Kidney (tissue), 14 donors: ENCODE data around the gene KLHL2. TPM values are rescaled to one million over a fixed set of nuclear protein-coding genes. Genes with fewer than 3 reads are reported as not detected.
A peak's percentile ranks its signal among the peaks of the same experiment; 100 is the strongest.
"Not testable (repeated sequence)": the region's sequence is repeated elsewhere in the genome, so short reads cannot be mapped to it uniquely, and the experiment has no call there.

Experiments
- DNase-seq, 5 donors: peaks; one replicate each; pipeline ENCODE4 v3.0.0-alpha.2; 2013 to 2020
- FAIRE-seq: peaks from 2 replicates; lab custom pipeline; 2012; peaks lifted over from hg19 to GRCh38; lab: Jason Lieb, UNC
- H3K27ac ChIP-seq, 2 donors: one replicate each; pipeline ENCODE4 v1.7.0; 2013; ENCODE audit warnings: low read depth in 2 of 2, low read length in 2 of 2, inconsistent platforms in 1 of 2
- H3K27me3 ChIP-seq: one replicate; pipeline ENCODE4 v1.7.1; 2013; ENCODE audit warnings: low read length, inconsistent platforms; ENCODE audit not compliant: control insufficient read depth, insufficient read depth
- H3K36me3 ChIP-seq, 3 donors: one replicate each; pipeline versions ENCODE4 v1.7.0 to v1.7.1; 2013; ENCODE audit warnings: low read length in 3 of 3, control low read depth in 1 of 3, inconsistent platforms in 1 of 3; ENCODE audit not compliant: insufficient read depth in 3 of 3, control insufficient read depth in 2 of 3
- H3K4me1 ChIP-seq, 3 donors: one replicate each; pipeline versions ENCODE4 v1.7.0 to v1.7.1; 2013; ENCODE audit warnings: low read length in 3 of 3, inconsistent platforms in 1 of 3, low read depth in 1 of 3; ENCODE audit not compliant: control insufficient read depth in 2 of 3, insufficient read depth in 2 of 3
- H3K4me3 ChIP-seq, 3 donors: one replicate each; pipeline versions ENCODE4 v1.7.0 to v1.8.1; 2013; ENCODE audit warnings: low read length in 3 of 3, control low read depth in 1 of 3, inconsistent platforms in 1 of 3
- H3K9ac ChIP-seq, 3 donors: one replicate each; pipeline versions ENCODE4 v1.7.0 to v1.7.1; 2013; ENCODE audit warnings: low read length in 3 of 3, control low read depth in 1 of 3, inconsistent platforms in 1 of 3
- H3K9me3 ChIP-seq, 3 donors: one replicate each; pipeline versions ENCODE4 v1.7.0 to v1.7.1; 2013; ENCODE audit warnings: low read length in 3 of 3, control low read depth in 1 of 3, inconsistent platforms in 1 of 3; ENCODE audit not compliant: control insufficient read depth in 2 of 3, insufficient read depth in 1 of 3
- CTCF ChIP-seq: IDR thresholded peaks from 3 replicates; pipeline ENCODE4 v1.5.1; 2012; ENCODE audit warnings: mild to moderate bottlenecking, moderate library complexity, borderline replicate concordance; ENCODE audit not compliant: insufficient read depth; ENCODE audit errors: extremely low read depth
- intact Hi-C: fragments of 100-400 bp; cut with DNase I; formaldehyde crosslinking; loops from one replicate; pipeline ENCODE4 v1.11.1; 2022
- polyA plus RNA-seq: library from polyadenylated mRNA; stranded (reverse); fragments of 350-450 nt; fragmentation: Illumina TruSeq; extraction: RNeasy Lipid Tissue Mini Kit (QIAGEN cat#74804); gene quantifications from one replicate; pipeline ENCODE4 v1.2.3, GENCODE V29; 2014; ENCODE audit warnings: low read depth, low replicate concordance; ENCODE audit not compliant: insufficient read depth
- total RNA-seq: library from RNA; stranded (reverse); fragmentation: NEBNext Ultra II Directional; extraction: Animal tissue kit (Norgen Biotek cat#: 25700); gene quantifications from one replicate; pipeline ENCODE4 v1.2.1, GENCODE V29; 2021
- donor health status: control.
- donor health status: control.
- donor health status: control.
- donor health status: control.
- donor health status: control.
- donor health status: DM: yes; HTN: yes; CAD: no.
- donor health status: Normal renal cell carcinoma (clear cell type).

Gene KLHL2
- total and polyA plus RNA-seq, 2 donors from 2014 or later: 11.5 to 44.4 TPM

- Histone ChIP-seq H3K36me3 (peaks cover 6 to 14% (median 7%) of the 10 kb centered on the region in 3 donors), H3K27me3 (no peaks in the 10 kb centered on the region), H3K9ac (no peak overlapping the region), H3K4me1 (peaks cover 0 to 5% (median 0%) of the 10 kb centered on the region in 3 donors), H3K9me3 (no peaks in the 10 kb centered on the region), H3K27ac (no peak overlapping the region), H3K4me3 (no peak overlapping the region)
- intact Hi-C loops: no loop called here
- no peak for TF ChIP-seq CTCF
- no peak for FAIRE-seq
- no peak for DNase-seq
These were observed 129.4 kb downstream of the KLHL2 start for GRCh38 chr4:165336743-165337142.

GRCh38 chr4:165342340-165342739, 135.0 kb downstream of the KLHL2 start:
- H3K27me3 ChIP-seq, H3K36me3 ChIP-seq, FAIRE-seq, H3K4me3 ChIP-seq, H3K9ac ChIP-seq, H3K27ac ChIP-seq, DNase-seq, H3K9me3 ChIP-seq, H3K4me1 ChIP-seq: not testable (repeated sequence)
- intact Hi-C loops: loop anchor here (10.0 kb wide), 1 partner anchor 208 kb away; no protein-coding TSS in a partner anchor

GRCh38 chr4:165343353-165344191, 136.2 kb downstream of the KLHL2 start:
- intact Hi-C loops: loop anchor here (10.0 kb wide), 1 partner anchor 209 kb away; no protein-coding TSS in a partner anchor
- peaks cover 6 to 8% (median 7%) of the 10 kb centered on the region in 3 donors for H3K36me3 ChIP-seq
- no peaks in the 10 kb centered on the region for H3K4me1 ChIP-seq
- no peak overlapping the region for H3K27ac ChIP-seq
- TF ChIP-seq CTCF: peak; percentile 34
- no peaks in the 10 kb centered on the region for H3K27me3 ChIP-seq
- DNase-seq (peak in 2 of 5 donors; percentile 5 to 30), FAIRE-seq (no peak)
- H3K9me3 ChIP-seq: no peaks in the 10 kb centered on the region
- no peak overlapping the region for H3K4me3 ChIP-seq
- H3K9ac ChIP-seq: no peak overlapping the region

GRCh38 chr4:165345666-165346417, 138.5 kb downstream of the KLHL2 start:
- intact Hi-C loops: loop anchor here (10.0 kb wide), 1 partner anchor 211 kb away; no protein-coding TSS in a partner anchor
- H3K36me3 ChIP-seq: no peaks in the 10 kb centered on the region
- H3K9me3 ChIP-seq: no peaks in the 10 kb centered on the region
- no peak for TF ChIP-seq CTCF
- no peaks in the 10 kb centered on the region for H3K27me3 ChIP-seq
- no peak overlapping the region for H3K9ac ChIP-seq
- DNase-seq: peak in 1 of 5 donors; percentile 19
- H3K4me1 ChIP-seq: no peaks in the 10 kb centered on the region
- FAIRE-seq: no peak
- H3K4me3 ChIP-seq: no peak overlapping the region
- no peak overlapping the region for H3K27ac ChIP-seq
